ENCODE measurements around the gene ENAH. TPM values are rescaled to one million over a fixed set of nuclear protein-coding genes. Genes with fewer than 3 reads are reported as not detected.

Gene ENAH
- total RNA-seq, 2 donors from 2014 or later, result 43.5 to 63.7 TPM

DNA sequence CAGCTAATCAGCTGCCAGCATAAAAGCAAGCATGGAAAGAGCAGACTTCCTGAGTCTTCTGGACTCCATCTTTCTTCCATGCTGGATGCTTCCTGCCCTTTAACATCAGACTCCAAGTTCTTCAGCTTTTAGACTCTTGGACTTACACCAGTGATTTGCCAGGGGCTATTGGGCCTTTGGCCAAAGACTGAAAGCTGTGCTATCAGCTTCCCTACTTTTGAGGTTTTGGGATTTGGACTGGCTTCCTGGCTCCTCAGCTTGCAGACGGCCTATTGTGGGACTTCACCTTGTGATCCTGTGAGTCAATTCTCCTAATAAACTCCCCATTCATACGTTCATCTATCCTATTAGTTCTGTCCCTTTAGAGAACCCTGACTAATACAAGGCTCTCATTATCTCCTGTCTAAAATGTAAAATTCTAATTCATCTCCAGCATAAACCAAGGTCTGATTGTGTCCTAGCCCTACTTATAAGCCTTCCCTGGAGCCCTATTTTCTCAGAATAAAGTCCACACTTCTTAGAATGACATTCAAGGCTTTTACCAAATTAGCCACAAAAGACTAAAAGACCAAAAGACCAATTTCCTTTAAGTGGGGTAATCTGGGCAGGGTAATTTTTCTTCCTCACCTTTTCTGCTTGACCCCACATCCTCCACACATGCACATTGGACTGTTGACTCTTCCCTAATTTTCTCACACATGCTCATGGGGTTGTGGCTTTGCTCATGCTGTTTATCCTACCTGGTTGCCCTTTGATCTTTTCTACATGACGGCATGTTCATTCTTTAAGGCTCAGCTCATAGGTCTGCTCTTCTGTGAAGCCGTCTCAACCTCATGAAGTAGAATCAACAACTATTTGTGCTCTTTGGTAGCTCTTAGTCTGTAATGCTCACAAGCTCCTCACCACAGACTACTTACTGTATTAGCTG, 18.1 kb upstream of the ENAH start:
- no peak for DNase-seq
- H3K9me3 ChIP-seq, result no peaks in the 10 kb centered on the region

DNA sequence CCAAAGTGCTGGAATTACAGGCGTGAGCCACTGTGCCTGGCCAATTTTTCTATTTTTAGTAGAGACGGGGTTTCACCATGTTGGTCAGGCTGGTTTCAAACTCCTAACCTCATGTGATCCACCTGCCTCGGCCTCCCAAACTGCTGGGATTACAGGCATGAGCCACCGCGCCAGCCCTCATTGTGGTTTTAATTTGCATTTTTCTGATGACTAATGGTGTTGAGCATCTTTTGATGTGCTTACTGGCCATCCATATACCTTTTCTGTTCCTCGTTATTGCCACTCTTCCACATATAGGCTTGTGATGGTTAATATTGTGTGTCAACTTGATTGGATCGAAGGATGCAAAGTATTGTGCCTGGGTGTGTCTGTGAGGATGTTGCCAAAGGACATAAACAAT, 17.4 kb upstream of the ENAH start:
- TF ChIP-seq, protein P1, sequence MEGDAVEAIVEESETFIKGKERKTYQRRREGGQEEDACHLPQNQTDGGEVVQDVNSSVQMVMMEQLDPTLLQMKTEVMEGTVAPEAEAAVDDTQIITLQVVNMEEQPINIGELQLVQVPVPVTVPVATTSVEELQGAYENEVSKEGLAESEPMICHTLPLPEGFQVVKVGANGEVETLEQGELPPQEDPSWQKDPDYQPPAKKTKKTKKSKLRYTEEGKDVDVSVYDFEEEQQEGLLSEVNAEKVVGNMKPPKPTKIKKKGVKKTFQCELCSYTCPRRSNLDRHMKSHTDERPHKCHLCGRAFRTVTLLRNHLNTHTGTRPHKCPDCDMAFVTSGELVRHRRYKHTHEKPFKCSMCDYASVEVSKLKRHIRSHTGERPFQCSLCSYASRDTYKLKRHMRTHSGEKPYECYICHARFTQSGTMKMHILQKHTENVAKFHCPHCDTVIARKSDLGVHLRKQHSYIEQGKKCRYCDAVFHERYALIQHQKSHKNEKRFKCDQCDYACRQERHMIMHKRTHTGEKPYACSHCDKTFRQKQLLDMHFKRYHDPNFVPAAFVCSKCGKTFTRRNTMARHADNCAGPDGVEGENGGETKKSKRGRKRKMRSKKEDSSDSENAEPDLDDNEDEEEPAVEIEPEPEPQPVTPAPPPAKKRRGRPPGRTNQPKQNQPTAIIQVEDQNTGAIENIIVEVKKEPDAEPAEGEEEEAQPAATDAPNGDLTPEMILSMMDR (IDR thresholded peaks at IDR 0.05), result no peak
- Histone ChIP-seq H3K4me3 (no peak overlapping the region), H3K9ac (ENCODE audit: low read depth in 2 of 2, low read length in 2 of 2) (no peak overlapping the region), H3K4me1 (no peaks in the 10 kb centered on the region), H3K27ac (no peak overlapping the region), H3K36me3 (no peaks in the 10 kb centered on the region), H3K27me3 (no peaks in the 10 kb centered on the region), H3K9me3 (no peaks in the 10 kb centered on the region)
- intact Hi-C loops (cut with DNase I), result no loop called here
- DNase-seq, result no peak

More for the DNA sequence above, 18.1 kb upstream of the ENAH start:
- TF ChIP-seq, protein P1 (IDR thresholded peaks at IDR 0.05), result no peak
- intact Hi-C loops (cut with DNase I), result no loop called here
- Histone ChIP-seq H3K9ac (ENCODE audit: low read depth in 2 of 2, low read length in 2 of 2) (no peak overlapping the region), H3K4me3 (no peak overlapping the region), H3K4me1 (no peaks in the 10 kb centered on the region), H3K27me3 (no peaks in the 10 kb centered on the region), H3K36me3 (no peaks in the 10 kb centered on the region), H3K27ac (no peak overlapping the region)

GRCh38 chr1:225668222-225668621, 15.3 kb upstream of the ENAH start:
- DNase-seq, result no peak
- Histone ChIP-seq H3K9ac (ENCODE audit: low read depth in 2 of 2, low read length in 2 of 2) (no peak overlapping the region), H3K4me3 (no peak overlapping the region), H3K27me3 (no peaks in the 10 kb centered on the region), H3K4me1 (no peaks in the 10 kb centered on the region), H3K9me3 (no peaks in the 10 kb centered on the region), H3K36me3 (no peaks in the 10 kb centered on the region), H3K27ac (no peak overlapping the region)
- intact Hi-C loops (cut with DNase I), result no loop called here
- TF ChIP-seq, protein P1 (IDR thresholded peaks at IDR 0.05), result no peak

GRCh38 chr1:225667362-225667761, 14.4 kb upstream of the ENAH start:
- intact Hi-C loops (cut with DNase I), result no loop called here
- no peak overlapping the region for H3K4me3 ChIP-seq
- TF ChIP-seq, protein P1 (IDR thresholded peaks at IDR 0.05), result no peak

DNA sequence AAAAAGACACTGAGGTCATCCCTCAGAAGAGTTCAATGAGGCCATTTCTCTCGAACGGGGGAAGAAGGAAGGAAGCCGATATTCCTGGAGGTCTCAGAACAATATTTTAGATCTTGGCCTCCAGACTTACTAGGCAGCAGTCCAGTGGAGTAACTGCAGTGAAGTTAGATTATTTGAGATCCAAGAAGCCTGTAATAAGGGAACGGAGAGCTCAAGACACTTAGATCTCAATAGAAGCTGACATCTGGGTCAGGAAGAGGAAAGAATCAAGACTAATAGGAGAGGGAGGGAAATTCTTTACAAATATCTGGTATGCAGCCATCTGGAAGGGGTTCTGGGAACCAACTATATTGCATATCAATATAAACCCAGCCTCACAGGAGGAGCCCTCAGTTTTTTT, 13.6 kb upstream of the ENAH start:
- intact Hi-C loops (cut with DNase I), result no loop called here
- Histone ChIP-seq H3K4me3 (no peak overlapping the region), H3K27ac (no peak overlapping the region), H3K9ac (ENCODE audit: low read depth in 2 of 2, low read length in 2 of 2) (no peak overlapping the region), H3K36me3 (no peaks in the 10 kb centered on the region), H3K27me3 (no peaks in the 10 kb centered on the region), H3K4me1 (no peaks in the 10 kb centered on the region), H3K9me3 (no peaks in the 10 kb centered on the region)
- TF ChIP-seq, protein P1 (IDR thresholded peaks at IDR 0.05), result no peak
- no peak for DNase-seq

More at GRCh38 chr1:225667362-225667761, 14.4 kb upstream of the ENAH start:
- no peaks in the 10 kb centered on the region for H3K4me1 ChIP-seq
- H3K27ac ChIP-seq, result no peak overlapping the region
- DNase-seq, result no peak
- no peak overlapping the region for H3K9ac ChIP-seq (ENCODE audit: low read depth in 2 of 2, low read length in 2 of 2)
- H3K9me3 ChIP-seq, result no peaks in the 10 kb centered on the region
- H3K27me3 ChIP-seq, result no peaks in the 10 kb centered on the region
- no peaks in the 10 kb centered on the region for H3K36me3 ChIP-seq

Measured in colonic mucosa (tissue), 4 donors.